NCI-H1092 treated with DMSO at 0.1 percent for 48 hours (cell line): ENCODE data around the gene VWF.
"Not testable (repeated sequence)": the region's sequence is repeated elsewhere in the genome, so short reads cannot be mapped to it uniquely, and the experiment has no call there.

Source experiments
- DNase-seq: peaks from one replicate; lab custom pipeline; 2025; lab: John Stamatoyannopoulos, UW

Gene VWF

GRCh38 chr12:6032726-6033125, 91.7 kb downstream of the VWF start:
- no peak for DNase-seq

DNA sequence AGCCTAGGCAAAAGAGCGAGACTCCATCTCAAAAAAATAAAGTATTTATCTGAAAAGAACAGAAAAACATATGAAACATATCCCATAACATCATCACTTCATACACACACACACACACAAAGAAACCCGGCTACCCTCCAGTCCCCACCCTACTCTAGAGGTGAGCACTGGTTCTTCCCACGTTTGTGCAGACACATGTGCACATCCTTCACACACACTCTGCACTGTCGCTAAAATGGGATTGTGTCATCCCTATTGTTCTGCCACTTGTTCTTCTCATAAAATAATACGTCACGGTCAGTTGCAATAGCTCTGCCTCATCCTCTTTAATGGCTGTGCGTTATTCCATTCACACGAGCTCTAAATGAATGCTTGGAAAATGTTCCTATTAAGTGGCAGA, 93.5 kb downstream of the VWF start:
- DNase-seq = no peak

- DNase-seq = no peak
These were observed 94.4 kb downstream of the VWF start for GRCh38 chr12:6030081-6030480.

GRCh38 chr12:6029401-6029800, 95.1 kb downstream of the VWF start:
- no peak for DNase-seq

DNA sequence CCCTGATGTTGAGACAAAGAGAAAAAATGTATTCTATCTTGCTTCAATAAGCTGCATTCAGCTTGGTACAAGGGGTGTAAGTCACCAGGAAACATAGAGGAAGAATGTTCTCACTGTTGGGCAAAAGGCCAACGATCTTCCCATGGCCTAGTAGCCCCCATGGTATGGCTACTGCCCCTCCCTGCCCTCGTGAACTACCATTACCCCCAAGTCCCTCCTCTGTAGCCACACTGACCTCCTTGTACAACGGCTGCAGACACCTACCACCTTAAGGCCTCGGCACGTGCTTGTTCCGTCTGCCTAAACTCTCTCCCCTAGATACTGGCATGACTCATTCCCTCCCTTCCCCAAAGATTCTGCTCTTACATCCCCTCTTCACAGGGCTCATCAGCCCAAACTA, 97.5 kb downstream of the VWF start:
- DNase-seq = no peak

- not testable (repeated sequence) for DNase-seq
These were observed 98.7 kb downstream of the VWF start for GRCh38 chr12:6025703-6026298.

DNA sequence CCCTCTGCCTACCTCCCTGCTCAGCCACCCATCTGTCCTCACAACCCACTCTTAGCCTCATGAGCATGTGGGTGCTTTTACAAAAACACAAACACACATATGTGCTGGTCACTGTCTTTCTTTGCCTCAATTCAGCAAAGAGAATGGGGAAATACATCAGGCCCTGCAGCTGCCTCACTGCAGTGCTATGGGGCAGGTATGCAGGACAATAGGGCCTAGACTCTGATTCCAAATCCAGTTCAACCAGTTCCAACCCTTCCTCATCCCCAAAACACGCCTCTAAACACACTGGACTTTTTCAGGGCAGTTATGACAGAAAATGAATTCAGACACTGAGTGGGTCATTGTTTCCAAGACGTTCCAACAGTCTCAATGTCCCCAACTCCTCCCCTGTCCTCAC, 100.4 kb downstream of the VWF start:
- not testable (repeated sequence) for DNase-seq

- DNase-seq = peak; percentile 1
These were observed 103.5 kb downstream of the VWF start for GRCh38 chr12:6020930-6021329.

GRCh38 chr12:6020511-6020910, 104.0 kb downstream of the VWF start:
- not testable (repeated sequence) for DNase-seq

DNA sequence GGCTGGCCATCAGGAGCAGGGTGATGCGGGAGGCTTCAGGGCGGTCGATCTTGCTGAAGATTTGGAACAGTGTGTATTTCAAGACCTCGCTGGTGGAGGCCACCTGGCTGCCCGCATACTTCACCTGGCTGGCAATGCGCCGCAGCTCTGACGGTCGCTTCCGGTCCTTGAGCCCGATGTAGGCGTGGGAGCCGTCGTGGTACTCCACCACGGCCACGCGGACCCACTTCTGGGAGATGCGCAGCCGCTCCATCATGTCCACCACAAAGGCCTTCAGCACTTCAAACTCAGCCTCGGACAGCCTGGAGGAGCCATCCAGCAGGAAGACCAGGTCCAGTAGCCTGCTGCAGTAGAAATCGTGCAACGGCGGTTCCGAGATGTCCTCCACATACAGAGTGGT, 105.2 kb downstream of the VWF start:
- DNase-seq = not testable (repeated sequence)

- no peak for DNase-seq
These were observed 106.2 kb downstream of the VWF start for GRCh38 chr12:6018265-6018664.

DNA sequence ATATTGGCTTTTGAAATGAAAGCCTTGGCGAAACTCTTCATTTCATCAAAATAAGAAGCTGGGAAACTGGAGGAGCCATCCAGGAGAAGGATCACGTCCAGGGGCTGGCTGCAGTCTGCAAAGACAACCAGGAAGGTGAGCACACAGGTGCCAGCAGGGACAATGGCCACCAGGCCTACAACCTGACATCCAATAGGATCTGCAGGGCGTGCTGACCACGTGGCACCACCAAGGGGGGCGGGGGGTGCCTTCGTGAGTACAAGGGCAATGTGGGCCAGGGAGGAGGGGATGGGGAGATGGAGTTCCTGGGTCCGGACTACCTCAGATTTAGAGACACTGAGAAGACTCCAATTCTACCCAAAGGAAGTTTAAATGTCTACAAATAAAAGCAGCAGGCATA, 107.7 kb downstream of the VWF start:
- DNase-seq = no peak

DNA sequence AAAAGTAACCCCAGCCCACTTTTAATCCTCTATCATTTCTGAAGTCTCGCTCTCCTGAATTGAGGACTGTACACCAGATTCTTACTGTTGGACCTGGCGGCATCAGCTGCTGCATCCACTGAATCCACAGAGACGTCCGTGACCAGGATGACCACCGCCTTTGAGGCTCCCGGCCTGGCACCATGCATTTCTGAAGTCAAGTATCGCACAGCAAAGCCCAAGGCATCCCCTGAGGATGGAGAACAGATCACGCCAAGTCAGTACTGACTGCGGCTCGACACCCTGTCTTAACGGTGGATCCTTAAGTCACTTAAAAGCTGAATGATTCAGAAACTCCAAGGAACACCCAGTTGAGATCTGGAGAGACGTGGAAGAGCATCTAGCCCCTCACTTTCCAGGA, 108.5 kb downstream of the VWF start:
- not testable (repeated sequence) for DNase-seq

DNA sequence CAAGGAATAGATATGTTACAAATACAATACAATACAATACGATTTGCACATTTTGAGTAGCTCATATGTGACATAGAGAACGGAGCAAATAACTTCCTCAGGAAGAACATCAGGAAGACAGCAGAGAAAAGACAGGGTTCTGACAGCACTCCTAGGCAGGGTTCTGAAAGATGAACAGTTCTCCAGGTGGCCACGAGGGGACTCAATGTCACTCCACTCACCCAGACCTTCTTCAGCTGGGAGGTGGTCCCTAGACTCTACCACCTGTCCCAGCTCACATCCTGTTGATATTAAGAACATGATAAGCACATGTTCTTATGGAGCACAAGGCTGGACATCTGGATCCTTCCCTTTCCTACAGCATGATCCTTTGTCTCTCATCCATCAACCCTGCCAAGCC, 109.2 kb downstream of the VWF start:
- not testable (repeated sequence) for DNase-seq

DNA sequence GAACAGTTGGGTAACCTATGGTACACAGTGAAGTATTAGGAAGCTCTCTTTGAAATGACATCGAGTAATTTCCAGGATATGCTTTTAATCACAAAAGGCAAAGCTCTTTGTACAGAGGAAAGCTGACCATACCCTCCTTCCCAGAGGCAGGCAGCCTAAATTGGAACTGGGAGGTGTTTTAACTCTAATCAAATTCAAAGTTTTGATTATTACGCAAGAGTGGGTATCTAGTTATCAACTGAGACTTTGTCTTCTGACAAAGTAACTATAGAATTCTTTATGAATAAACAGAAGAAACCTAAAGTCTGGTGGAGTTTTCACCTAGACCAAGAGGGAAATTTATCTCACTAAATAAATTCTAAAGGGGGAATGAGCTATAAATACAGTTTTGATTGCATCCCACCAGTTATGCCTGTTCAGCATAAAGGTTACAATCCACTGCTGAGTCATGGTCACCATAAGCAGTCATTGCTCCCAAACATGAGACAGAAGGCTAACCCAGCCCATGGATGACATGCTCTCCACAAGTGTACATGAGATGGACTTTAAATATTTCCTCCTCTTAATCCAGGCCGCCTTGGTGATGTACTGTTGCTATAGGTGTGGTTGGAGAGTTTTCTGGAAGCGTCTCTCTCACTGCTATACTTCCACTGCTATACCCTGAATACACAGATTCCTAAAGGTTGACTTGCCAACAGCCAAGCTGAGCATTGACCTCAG, 113.7 kb downstream of the VWF start:
- DNase-seq = not testable (repeated sequence)

- DNase-seq = no peak
These were observed 127.2 kb downstream of the VWF start for GRCh38 chr12:5997260-5997659.

DNA sequence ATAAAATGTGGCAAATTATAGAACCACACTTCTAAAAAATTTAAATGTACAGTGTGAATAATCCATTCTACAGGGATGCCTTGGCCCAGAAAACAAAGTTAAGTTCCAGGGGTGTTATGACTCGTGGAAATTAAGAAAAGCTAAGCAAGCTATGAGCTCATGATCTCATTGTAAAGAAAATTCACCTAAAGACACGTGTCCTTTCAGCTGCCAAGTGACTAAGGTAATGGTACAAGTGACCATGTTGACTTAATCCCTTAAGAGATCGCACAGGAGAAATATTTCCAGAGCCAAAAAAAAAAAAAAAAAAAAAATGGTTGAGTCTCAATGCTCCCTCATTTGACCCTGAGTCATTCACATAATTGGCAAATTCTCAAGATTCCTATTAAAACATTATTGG, 128.0 kb downstream of the VWF start:
- no peak for DNase-seq

- DNase-seq = no peak
These were observed 134.8 kb downstream of the VWF start for GRCh38 chr12:5989621-5990020.

DNA sequence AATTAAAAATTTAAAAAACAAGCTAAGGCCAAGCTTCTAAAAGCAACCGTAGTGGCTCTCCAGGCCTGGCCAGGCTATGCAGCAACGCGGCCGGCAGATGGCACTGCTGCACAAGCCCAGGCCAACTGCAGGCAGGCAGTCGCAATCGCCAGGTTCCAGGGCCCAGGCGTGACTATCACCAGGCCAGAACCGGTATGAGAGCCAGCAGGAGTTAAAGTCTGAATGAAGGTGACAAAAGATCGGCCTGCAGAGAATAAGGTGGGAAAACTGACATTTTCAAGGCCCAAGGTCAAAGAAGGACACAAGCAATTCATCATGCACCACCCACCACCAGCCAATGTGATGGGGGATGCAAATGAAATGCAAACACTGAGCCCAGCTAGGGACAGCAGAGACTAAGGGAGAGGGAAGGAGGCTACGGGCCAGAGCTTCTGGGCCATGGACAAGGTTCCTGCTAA, 135.8 kb downstream of the VWF start:
- DNase-seq = peak; percentile 33

DNA sequence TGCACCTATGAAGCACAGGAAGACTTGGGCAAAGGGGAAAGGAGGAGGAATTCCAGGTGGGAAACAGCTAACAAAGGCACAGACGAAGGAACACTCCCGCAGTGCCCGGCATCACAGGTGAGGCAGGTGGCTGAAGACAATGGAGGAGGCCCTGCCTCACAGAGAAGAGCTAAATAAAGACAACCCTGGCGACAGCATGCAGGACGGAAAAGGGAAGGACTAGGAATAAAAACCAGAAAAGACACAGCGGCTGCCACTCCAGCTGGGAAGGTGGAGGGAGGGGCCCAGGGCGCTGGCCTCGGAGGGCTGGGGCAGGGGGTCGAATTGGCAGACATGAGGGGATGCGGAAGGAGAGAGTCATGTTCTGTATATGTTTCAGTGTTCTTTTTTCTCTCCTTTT, 136.4 kb downstream of the VWF start:
- DNase-seq = no peak

GRCh38 chr12:5987573-5987972, 136.9 kb downstream of the VWF start:
- no peak for DNase-seq

- no peak for DNase-seq
These were observed 139.0 kb downstream of the VWF start for GRCh38 chr12:5985471-5985870.

DNA sequence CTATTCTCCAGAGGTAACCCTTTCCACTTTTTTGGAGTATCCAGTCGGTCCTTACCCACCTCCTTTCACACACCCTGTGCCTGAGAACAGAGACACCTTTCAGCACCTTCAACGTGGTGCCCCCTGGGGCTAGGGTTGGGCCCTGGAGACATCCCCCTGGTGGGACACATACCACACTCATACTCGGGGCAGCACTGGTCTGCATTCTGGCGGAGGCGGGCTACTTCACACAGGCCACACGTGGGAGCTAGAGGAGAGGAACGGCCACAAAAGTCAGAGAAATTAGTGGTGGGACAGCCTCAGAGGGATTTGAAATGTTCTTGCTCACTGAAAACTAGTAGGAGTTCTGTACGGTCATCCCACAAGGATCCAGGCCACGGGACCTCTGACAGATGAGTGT, 139.6 kb downstream of the VWF start:
- no peak for DNase-seq

GRCh38 chr12:5982106-5982505, 142.4 kb downstream of the VWF start:
- no peak for DNase-seq
